GM19099 (cell line): ENCODE measurements around the gene FNDC1.

Experiments used
- POLR2A ChIP-seq: IDR thresholded peaks from 3 replicates; pipeline ENCODE4 v1.6.1; 2011; ENCODE audit warnings: low read depth; ENCODE audit not compliant: insufficient read length; ENCODE audit errors: extremely low read depth

Gene FNDC1

GRCh38 chr6:159169193-159169555 is at the start of gene FNDC1:
FNDC1 (plus strand) TSS chr6:159169400; CDS start chr6:159169597, 197 bp downstream.
- TF ChIP-seq POLR2A, result no peak

GRCh38 chr6:159119791-159120190 is 49.4 kb upstream of the FNDC1 start:
- TF ChIP-seq POLR2A, result no peak

DNA sequence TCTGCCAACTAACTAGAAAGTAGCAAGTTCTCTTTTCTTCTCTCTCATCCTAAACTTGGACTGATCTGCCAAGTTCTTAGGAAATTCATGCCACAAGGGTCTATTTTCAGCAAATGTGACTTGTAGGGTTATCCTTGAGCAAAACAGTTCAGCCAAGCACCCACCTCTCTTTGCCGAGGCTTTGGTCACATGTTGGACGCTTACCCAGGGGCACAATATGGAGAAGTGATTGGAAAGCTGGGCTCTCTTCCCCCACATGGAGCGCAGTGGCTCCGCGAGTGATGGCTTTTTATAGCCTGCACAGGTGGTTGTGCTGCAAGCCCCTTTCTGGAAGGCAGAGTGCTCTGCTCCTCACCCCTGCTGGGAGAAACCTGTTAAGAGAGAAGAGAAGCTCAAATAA is 47.7 kb upstream of the FNDC1 start:
- TF ChIP-seq POLR2A, result no peak

GRCh38 chr6:159122453-159122852 is 46.7 kb upstream of the FNDC1 start:
- no peak for TF ChIP-seq POLR2A

- no peak for TF ChIP-seq POLR2A
Measured at GRCh38 chr6:159125014-159125609, 44.1 kb upstream of the FNDC1 start.

DNA sequence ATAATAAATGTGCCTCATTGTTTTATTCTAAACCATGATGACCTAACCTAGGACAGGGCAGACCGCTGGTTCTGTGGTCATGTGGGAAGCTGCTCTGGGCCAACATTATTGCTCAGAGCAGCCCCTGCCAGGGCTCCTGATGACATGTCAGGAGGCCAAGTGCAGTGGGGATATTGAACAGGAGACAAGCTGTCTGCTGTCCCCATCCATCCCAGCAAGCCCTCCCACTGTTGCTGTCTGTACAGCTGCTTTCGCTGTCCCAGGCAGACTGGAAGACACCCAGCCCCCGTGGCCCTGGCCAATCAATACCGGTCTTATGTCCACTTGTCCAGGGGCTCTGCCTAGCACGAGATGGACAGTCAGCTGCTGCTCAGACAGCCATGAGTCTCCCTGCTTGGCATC is 43.2 kb upstream of the FNDC1 start:
- no peak for TF ChIP-seq POLR2A

DNA sequence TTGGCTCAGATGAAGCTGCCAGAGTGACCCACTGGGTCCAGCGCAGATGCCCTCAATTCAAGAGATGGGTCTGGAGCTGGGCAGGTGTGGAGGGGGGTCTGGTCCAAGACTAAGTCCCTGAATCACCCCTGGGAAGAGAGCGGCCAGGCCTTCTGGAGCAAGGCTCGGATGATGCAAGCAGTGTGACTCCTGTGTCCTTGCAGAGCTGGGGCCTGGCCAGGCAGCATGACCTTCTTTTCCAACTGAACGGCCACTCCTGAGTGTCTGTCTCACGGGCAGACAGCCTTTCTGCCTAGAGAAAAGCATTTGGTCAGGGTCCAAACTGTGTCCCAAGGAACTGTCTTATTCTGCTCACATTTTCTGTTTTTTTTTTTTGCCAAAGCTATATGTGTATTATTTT is 42.6 kb upstream of the FNDC1 start:
- TF ChIP-seq POLR2A, result no peak

DNA sequence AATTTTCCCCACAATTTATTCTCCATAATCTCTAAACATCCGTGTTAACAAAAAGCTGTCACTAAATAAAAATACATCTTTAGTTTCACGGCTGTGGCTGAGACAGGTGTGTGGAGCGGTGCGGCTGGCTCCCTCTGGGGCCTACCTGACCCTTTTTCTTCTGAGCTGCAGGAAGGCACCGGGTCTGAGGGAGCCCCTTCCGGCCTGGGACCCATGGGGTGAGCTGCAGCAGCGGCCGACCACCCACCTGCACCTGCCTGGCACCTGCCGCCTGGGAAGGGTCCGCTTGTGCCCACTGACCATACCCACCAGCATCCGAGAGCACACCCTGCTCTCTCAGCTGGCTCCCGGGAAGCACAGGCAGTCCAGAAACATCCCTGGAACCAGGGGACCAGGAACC is 41.5 kb upstream of the FNDC1 start:
- TF ChIP-seq POLR2A, result no peak

- TF ChIP-seq POLR2A, result no peak
Measured at GRCh38 chr6:159128978-159129377, 40.2 kb upstream of the FNDC1 start.

GRCh38 chr6:159130846-159131245 is 38.4 kb upstream of the FNDC1 start:
- TF ChIP-seq POLR2A, result no peak

DNA sequence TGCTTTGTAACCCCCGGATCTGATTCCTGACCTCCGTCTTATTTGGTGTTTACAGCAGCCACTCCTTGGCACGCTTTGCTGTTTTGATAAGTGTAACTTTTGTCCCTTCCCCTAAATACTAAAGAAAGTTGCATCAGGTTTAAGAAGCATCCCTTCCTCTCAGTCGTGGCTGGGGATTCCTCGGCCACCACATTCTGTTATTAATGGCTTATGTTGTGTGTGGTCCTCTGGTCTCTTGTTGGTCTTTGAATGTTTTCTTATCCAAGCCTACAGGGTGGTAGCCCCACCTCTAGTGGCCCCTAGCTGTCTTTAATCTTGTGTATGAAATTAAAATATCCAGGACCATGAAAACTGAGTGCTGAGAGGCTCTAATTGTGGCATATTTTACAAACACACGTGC is 37.5 kb upstream of the FNDC1 start:
- TF ChIP-seq POLR2A, result no peak

DNA sequence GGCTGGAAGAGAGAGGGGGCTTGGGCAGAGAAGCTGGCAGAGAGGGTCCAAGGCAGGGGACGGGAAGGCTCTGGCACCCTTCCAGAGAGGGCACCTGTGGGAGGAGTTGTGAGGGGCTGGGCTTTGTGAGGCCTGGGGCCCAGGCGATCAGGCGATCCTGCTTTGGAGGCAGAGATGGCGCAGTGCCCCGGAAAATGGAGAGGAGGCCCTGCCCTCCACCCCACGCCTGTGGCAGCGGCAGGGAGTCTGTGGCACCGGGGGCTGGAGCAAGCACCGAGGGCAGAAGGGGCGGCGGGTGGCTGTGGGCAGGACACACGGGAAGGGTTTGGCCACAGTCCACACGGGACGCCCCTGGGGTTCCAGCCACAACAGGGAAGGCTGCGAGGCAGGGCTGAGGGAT is 36.5 kb upstream of the FNDC1 start:
- TF ChIP-seq POLR2A, result no peak

DNA sequence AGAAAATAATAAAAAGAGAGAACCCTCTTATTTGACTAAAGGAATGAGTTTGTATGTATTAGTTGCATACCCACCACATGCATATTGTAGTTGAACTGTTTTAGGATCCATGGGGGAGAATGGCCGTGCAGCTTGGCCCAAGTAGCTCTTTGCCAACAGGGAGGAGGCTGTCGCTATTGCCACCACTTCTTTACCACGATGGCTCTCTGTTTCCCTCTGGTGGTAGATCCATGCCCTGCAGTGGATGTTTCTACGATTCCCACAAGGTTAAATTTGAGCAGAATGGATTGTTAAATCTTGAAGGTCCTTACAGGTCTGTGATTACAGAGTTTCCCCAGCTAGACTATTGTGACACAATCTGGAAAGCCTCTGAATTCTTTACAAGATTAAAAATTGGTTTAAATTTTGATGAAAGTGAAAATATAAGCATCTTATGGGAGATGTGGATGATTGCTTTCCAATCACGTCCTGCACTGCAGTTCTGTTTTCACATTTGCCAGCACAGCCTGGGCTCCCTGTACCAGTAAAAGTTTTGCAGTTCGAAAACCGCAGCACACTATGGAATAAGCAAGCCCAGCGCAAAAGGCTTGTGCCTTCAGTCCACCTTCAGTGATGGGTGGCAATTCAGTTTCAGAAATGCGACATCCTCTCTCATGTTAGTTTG is 34.4 kb upstream of the FNDC1 start:
- no peak for TF ChIP-seq POLR2A

- TF ChIP-seq POLR2A, result no peak
Measured at GRCh38 chr6:159137676-159138075, 31.5 kb upstream of the FNDC1 start.

DNA sequence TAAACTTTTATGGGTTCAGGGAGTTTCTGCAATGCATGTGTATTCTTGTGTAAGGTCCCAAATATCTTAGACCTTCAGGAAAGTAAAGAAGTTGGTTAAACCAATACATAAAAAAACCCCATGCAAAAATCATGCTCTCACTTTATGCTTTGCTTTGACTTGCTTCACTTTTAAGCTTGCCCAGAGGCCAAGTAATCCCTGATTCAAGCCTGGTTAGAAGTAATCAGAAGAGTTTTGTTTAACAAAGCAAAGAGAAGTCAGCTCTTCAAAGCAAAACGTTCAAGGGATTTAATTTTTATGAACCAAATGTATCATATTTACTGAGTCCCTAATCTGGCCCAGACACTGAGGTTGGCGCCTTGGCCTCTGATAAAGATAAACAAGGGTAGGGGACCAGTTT is 26.7 kb upstream of the FNDC1 start:
- TF ChIP-seq POLR2A, result no peak

DNA sequence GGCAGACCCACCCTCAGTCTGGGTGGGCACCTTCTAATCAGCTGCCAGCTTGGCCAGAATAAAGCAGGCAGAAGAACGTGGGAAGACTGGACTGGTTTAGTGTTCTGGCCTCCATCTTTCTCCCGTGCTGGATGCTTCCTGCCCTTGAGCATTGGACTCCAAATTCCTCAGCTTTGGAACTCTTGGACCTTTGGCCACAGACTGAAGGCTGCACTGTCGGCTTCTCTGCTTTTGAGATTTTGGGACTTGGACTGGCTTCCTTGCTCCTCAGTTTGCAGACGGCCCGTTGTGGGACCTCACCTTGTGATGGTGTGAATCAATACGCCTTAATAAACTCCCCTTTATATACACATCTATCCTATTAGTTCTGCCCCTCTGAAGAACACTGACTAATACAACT is 20.6 kb upstream of the FNDC1 start:
- TF ChIP-seq POLR2A, result no peak

DNA sequence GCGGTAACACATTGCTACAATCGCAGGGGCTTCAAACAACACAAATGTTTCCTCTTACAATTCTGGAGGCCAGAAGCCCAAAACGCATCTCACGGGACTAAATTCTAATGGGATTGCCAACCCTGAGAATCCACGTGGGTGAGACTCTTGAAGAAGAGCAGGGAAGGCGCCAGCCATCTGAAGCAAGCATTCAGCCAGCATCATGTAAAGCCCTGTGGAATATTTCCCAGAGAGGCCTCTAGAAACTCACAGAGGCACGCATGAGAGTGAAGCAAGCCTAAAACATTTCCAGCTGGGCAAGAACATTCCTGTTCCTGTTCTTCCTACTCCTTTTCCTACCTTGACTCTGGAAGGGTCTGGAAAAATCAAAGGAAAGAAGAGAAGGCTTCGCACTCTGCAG is 19.6 kb upstream of the FNDC1 start:
- TF ChIP-seq POLR2A, result no peak

DNA sequence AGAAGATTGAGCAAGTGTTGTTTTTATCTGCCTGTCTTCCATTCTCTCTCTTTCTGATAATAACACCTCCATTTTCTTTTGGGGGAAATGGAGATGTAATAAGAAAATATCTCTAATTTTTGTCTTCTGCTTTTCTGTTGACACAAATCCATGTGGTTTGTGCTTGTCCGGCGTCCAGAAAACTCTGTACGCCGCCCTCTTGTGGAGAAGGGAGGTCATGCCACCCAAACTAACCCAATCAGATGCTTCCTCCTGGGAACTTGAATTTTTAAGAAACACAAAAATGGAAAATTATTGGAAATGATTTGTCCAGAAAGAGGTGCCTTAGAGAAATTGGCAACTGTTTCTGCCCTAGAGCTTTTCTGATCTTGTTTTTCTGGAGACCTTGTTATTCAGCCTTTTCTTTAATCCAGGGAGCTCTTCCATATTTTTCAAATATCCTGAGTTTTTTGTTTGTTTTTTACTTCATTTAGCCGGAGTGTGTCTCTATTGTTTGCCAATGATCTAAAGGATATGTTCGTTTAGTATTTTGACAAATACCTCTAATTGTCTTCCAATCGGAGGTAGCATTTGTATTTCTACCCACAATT is 17.8 kb upstream of the FNDC1 start:
- TF ChIP-seq POLR2A, result no peak

- TF ChIP-seq POLR2A, result no peak
Measured at GRCh38 chr6:159152041-159152440, 17.2 kb upstream of the FNDC1 start.
